ENCODE results near the gene TES. TPM values are rescaled to one million over a fixed set of nuclear protein-coding genes. Genes with fewer than 3 reads are reported as not detected.
"Not testable (repeated sequence)": the region's sequence is repeated elsewhere in the genome, so short reads cannot be mapped to it uniquely, and the experiment has no call there.

Gene TES
- total RNA-seq, 1 donor from 2014 or later: 33.9 TPM

GRCh38 chr7:116171094-116171493 lies 39.2 kb upstream of the TES start:
- Histone ChIP-seq H3K4me3 (ENCODE audit: low read length in 3 of 3) (no peak overlapping the region), H3K27me3 (ENCODE audit: control insufficient read depth in 3 of 3, insufficient read depth in 3 of 3, low read length in 3 of 3) (peaks cover 0 to 2% (median 0%) of the 10 kb centered on the region in 3 donors), H3K4me1 (ENCODE audit: control insufficient read depth in 3 of 3, insufficient read depth in 3 of 3, low read length in 3 of 3) (no peaks in the 10 kb centered on the region), H3K36me3 (ENCODE audit: control insufficient read depth in 3 of 3, insufficient read depth in 3 of 3, low read length in 3 of 3) (no peaks in the 10 kb centered on the region), H3K9me3 (ENCODE audit: control insufficient read depth in 3 of 3, low read length in 3 of 3) (no peaks in the 10 kb centered on the region), H3K9ac (ENCODE audit: low read depth in 1 of 3, low read length in 3 of 3) (no peak overlapping the region), H3K27ac (ENCODE audit: low read depth, low read length) (no peak overlapping the region)

- Histone ChIP-seq H3K36me3 (ENCODE audit: control insufficient read depth in 3 of 3, insufficient read depth in 3 of 3, low read length in 3 of 3) (no peaks in the 10 kb centered on the region), H3K9me3 (ENCODE audit: control insufficient read depth in 3 of 3, low read length in 3 of 3) (no peaks in the 10 kb centered on the region), H3K9ac (ENCODE audit: low read depth in 1 of 3, low read length in 3 of 3) (no peak overlapping the region), H3K27ac (ENCODE audit: low read depth, low read length) (no peak overlapping the region), H3K27me3 (ENCODE audit: control insufficient read depth in 3 of 3, insufficient read depth in 3 of 3, low read length in 3 of 3) (peaks cover 0 to 2% (median 0%) of the 10 kb centered on the region in 3 donors), H3K4me3 (ENCODE audit: low read length in 3 of 3) (no peak overlapping the region), H3K4me1 (ENCODE audit: control insufficient read depth in 3 of 3, insufficient read depth in 3 of 3, low read length in 3 of 3) (no peaks in the 10 kb centered on the region)
These were observed 38.0 kb upstream of the TES start for GRCh38 chr7:116172353-116172752.

- Histone ChIP-seq H3K27me3 (ENCODE audit: control insufficient read depth in 3 of 3, insufficient read depth in 3 of 3, low read length in 3 of 3) (peaks cover 0 to 2% (median 0%) of the 10 kb centered on the region in 3 donors), H3K4me3 (ENCODE audit: low read length in 3 of 3) (no peak overlapping the region), H3K27ac (ENCODE audit: low read depth, low read length) (no peak overlapping the region)
These were observed 37.0 kb upstream of the TES start for GRCh38 chr7:116173051-116174028.

GRCh38 chr7:116175095-116175494 lies 35.2 kb upstream of the TES start:
- H3K4me1 ChIP-seq (ENCODE audit: control insufficient read depth in 3 of 3, insufficient read depth in 3 of 3, low read length in 3 of 3); H3K36me3 ChIP-seq (ENCODE audit: control insufficient read depth in 3 of 3, insufficient read depth in 3 of 3, low read length in 3 of 3); H3K9ac ChIP-seq (ENCODE audit: low read depth in 1 of 3, low read length in 3 of 3); H3K27me3 ChIP-seq (ENCODE audit: control insufficient read depth in 3 of 3, insufficient read depth in 3 of 3, low read length in 3 of 3); H3K4me3 ChIP-seq (ENCODE audit: low read length in 3 of 3); H3K9me3 ChIP-seq (ENCODE audit: control insufficient read depth in 3 of 3, low read length in 3 of 3); H3K27ac ChIP-seq (ENCODE audit: low read depth, low read length): not testable (repeated sequence)

More at GRCh38 chr7:116173051-116174028, 37.0 kb upstream of the TES start:
- Histone ChIP-seq H3K36me3 (ENCODE audit: control insufficient read depth in 3 of 3, insufficient read depth in 3 of 3, low read length in 3 of 3) (no peaks in the 10 kb centered on the region), H3K9ac (ENCODE audit: low read depth in 1 of 3, low read length in 3 of 3) (no peak overlapping the region), H3K4me1 (ENCODE audit: control insufficient read depth in 3 of 3, insufficient read depth in 3 of 3, low read length in 3 of 3) (no peaks in the 10 kb centered on the region), H3K9me3 (ENCODE audit: control insufficient read depth in 3 of 3, low read length in 3 of 3) (no peaks in the 10 kb centered on the region)

GRCh38 chr7:116176226-116176625 lies 34.1 kb upstream of the TES start:
- H3K27ac ChIP-seq (ENCODE audit: low read depth, low read length): no peak overlapping the region
- no peaks in the 10 kb centered on the region for H3K4me1 ChIP-seq (ENCODE audit: control insufficient read depth in 3 of 3, insufficient read depth in 3 of 3, low read length in 3 of 3)
- no peaks in the 10 kb centered on the region for H3K9me3 ChIP-seq (ENCODE audit: control insufficient read depth in 3 of 3, low read length in 3 of 3)
- H3K27me3 ChIP-seq (ENCODE audit: control insufficient read depth in 3 of 3, insufficient read depth in 3 of 3, low read length in 3 of 3): no peaks in the 10 kb centered on the region
- H3K4me3 ChIP-seq (ENCODE audit: low read length in 3 of 3): no peak overlapping the region
- H3K36me3 ChIP-seq (ENCODE audit: control insufficient read depth in 3 of 3, insufficient read depth in 3 of 3, low read length in 3 of 3): no peaks in the 10 kb centered on the region
- H3K9ac ChIP-seq (ENCODE audit: low read depth in 1 of 3, low read length in 3 of 3): no peak overlapping the region

- Histone ChIP-seq H3K9me3 (ENCODE audit: control insufficient read depth in 3 of 3, low read length in 3 of 3) (no peaks in the 10 kb centered on the region), H3K36me3 (ENCODE audit: control insufficient read depth in 3 of 3, insufficient read depth in 3 of 3, low read length in 3 of 3) (no peaks in the 10 kb centered on the region), H3K27ac (ENCODE audit: low read depth, low read length) (no peak overlapping the region), H3K4me3 (ENCODE audit: low read length in 3 of 3) (no peak overlapping the region), H3K9ac (ENCODE audit: low read depth in 1 of 3, low read length in 3 of 3) (no peak overlapping the region), H3K27me3 (ENCODE audit: control insufficient read depth in 3 of 3, insufficient read depth in 3 of 3, low read length in 3 of 3) (no peaks in the 10 kb centered on the region), H3K4me1 (ENCODE audit: control insufficient read depth in 3 of 3, insufficient read depth in 3 of 3, low read length in 3 of 3) (no peaks in the 10 kb centered on the region)
These were observed 33.3 kb upstream of the TES start for GRCh38 chr7:116177009-116177408.

- Histone ChIP-seq H3K27ac (ENCODE audit: low read depth, low read length) (no peak overlapping the region), H3K4me1 (ENCODE audit: control insufficient read depth in 3 of 3, insufficient read depth in 3 of 3, low read length in 3 of 3) (no peaks in the 10 kb centered on the region), H3K9me3 (ENCODE audit: control insufficient read depth in 3 of 3, low read length in 3 of 3) (peaks cover 0 to 3% (median 0%) of the 10 kb centered on the region in 3 donors), H3K9ac (ENCODE audit: low read depth in 1 of 3, low read length in 3 of 3) (no peak overlapping the region), H3K27me3 (ENCODE audit: control insufficient read depth in 3 of 3, insufficient read depth in 3 of 3, low read length in 3 of 3) (no peaks in the 10 kb centered on the region), H3K4me3 (ENCODE audit: low read length in 3 of 3) (no peak overlapping the region), H3K36me3 (ENCODE audit: control insufficient read depth in 3 of 3, insufficient read depth in 3 of 3, low read length in 3 of 3) (no peaks in the 10 kb centered on the region)
These were observed 30.0 kb upstream of the TES start for GRCh38 chr7:116180302-116180701.

GRCh38 chr7:116182023-116182422 lies 28.3 kb upstream of the TES start:
- no peak overlapping the region for H3K27ac ChIP-seq (ENCODE audit: low read depth, low read length)
- H3K9me3 ChIP-seq (ENCODE audit: control insufficient read depth in 3 of 3, low read length in 3 of 3): peaks cover 0 to 3% (median 0%) of the 10 kb centered on the region in 3 donors
- H3K4me1 ChIP-seq (ENCODE audit: control insufficient read depth in 3 of 3, insufficient read depth in 3 of 3, low read length in 3 of 3): no peaks in the 10 kb centered on the region
- no peak overlapping the region for H3K4me3 ChIP-seq (ENCODE audit: low read length in 3 of 3)
- H3K27me3 ChIP-seq (ENCODE audit: control insufficient read depth in 3 of 3, insufficient read depth in 3 of 3, low read length in 3 of 3): no peaks in the 10 kb centered on the region
- H3K9ac ChIP-seq (ENCODE audit: low read depth in 1 of 3, low read length in 3 of 3): no peak overlapping the region
- no peaks in the 10 kb centered on the region for H3K36me3 ChIP-seq (ENCODE audit: control insufficient read depth in 3 of 3, insufficient read depth in 3 of 3, low read length in 3 of 3)

- Histone ChIP-seq H3K9ac (ENCODE audit: low read depth in 1 of 3, low read length in 3 of 3) (no peak overlapping the region), H3K9me3 (ENCODE audit: control insufficient read depth in 3 of 3, low read length in 3 of 3) (peaks cover 0 to 5% (median 2%) of the 10 kb centered on the region in 3 donors), H3K36me3 (ENCODE audit: control insufficient read depth in 3 of 3, insufficient read depth in 3 of 3, low read length in 3 of 3) (no peaks in the 10 kb centered on the region), H3K4me3 (ENCODE audit: low read length in 3 of 3) (no peak overlapping the region), H3K4me1 (ENCODE audit: control insufficient read depth in 3 of 3, insufficient read depth in 3 of 3, low read length in 3 of 3) (no peaks in the 10 kb centered on the region), H3K27ac (ENCODE audit: low read depth, low read length) (no peak overlapping the region), H3K27me3 (ENCODE audit: control insufficient read depth in 3 of 3, insufficient read depth in 3 of 3, low read length in 3 of 3) (no peaks in the 10 kb centered on the region)
These were observed 24.9 kb upstream of the TES start for GRCh38 chr7:116185450-116185849.

GRCh38 chr7:116185956-116186355 lies 24.4 kb upstream of the TES start:
- Histone ChIP-seq H3K9ac (ENCODE audit: low read depth in 1 of 3, low read length in 3 of 3) (no peak overlapping the region), H3K36me3 (ENCODE audit: control insufficient read depth in 3 of 3, insufficient read depth in 3 of 3, low read length in 3 of 3) (no peaks in the 10 kb centered on the region), H3K27me3 (ENCODE audit: control insufficient read depth in 3 of 3, insufficient read depth in 3 of 3, low read length in 3 of 3) (no peaks in the 10 kb centered on the region), H3K9me3 (ENCODE audit: control insufficient read depth in 3 of 3, low read length in 3 of 3) (peaks cover 0 to 5% (median 2%) of the 10 kb centered on the region in 3 donors), H3K4me3 (ENCODE audit: low read length in 3 of 3) (no peak overlapping the region), H3K4me1 (ENCODE audit: control insufficient read depth in 3 of 3, insufficient read depth in 3 of 3, low read length in 3 of 3) (no peaks in the 10 kb centered on the region), H3K27ac (ENCODE audit: low read depth, low read length) (no peak overlapping the region)

Data from skeletal muscle tissue (tissue), 4 donors.